Thoracic aorta (tissue), 2 donors: ENCODE measurements around the gene PHF14. TPM values are rescaled to one million over a fixed set of nuclear protein-coding genes. Genes with fewer than 3 reads are reported as not detected.

Experiments used
- ATAC-seq: fragments of 150-250 bp; one replicate; pipeline ENCODE4 v1.8.0; 2017; ENCODE audit warnings: low read depth; ENCODE audit not compliant: insufficient number of reproducible peaks, low FRiP score
- DNase-seq: peaks from one replicate; pipeline ENCODE4 v3.0.0-alpha.2; 2020; ENCODE audit warnings: low spot score
- H3K27ac ChIP-seq, 2 donors: fragments of 200-600 bp; sonication (generic); 1 replicate in 1 of 2; 2 replicates in 1 of 2; pipeline ENCODE4 v1.5.1; 2016; ENCODE audit warnings: mild to moderate bottlenecking in 2 of 2, moderate library complexity in 2 of 2
- H3K27me3 ChIP-seq: fragments of 200-600 bp; sonication (generic); replicated peaks from 2 replicates; pipeline ENCODE4 v1.6.0; 2016; ENCODE audit warnings: mild to moderate bottlenecking; ENCODE audit not compliant: insufficient read depth
- H3K36me3 ChIP-seq: fragments of 200-600 bp; sonication (generic); one replicate; pipeline ENCODE4 v1.5.1; 2016
- H3K4me1 ChIP-seq, 2 donors: fragments of 200-600 bp; sonication (generic); 1 replicate in 1 of 2; 2 replicates in 1 of 2; pipeline versions ENCODE4 v1.5.1 to v1.6.0; 2016; ENCODE audit warnings: low read depth in 2 of 2, mild to moderate bottlenecking in 1 of 2; ENCODE audit not compliant: control insufficient read depth in 1 of 2
- H3K4me3 ChIP-seq: fragments of 200-600 bp; sonication (generic); 2 replicates; pipeline ENCODE4 v1.5.1; 2016; ENCODE audit warnings: mild to moderate bottlenecking
- H3K9me3 ChIP-seq: fragments of 200-600 bp; sonication (generic); 2 replicates; pipeline ENCODE4 v1.5.1; 2016
- total RNA-seq, 2 donors: library from RNA; depleted of rRNA; stranded (reverse); fragments of >200 nt; gene quantifications; one replicate each; pipeline versions ENCODE4 v1.1.0 to v1.2.3, GENCODE V29; 2016
- TF ChIP-seq, protein P1 (sequence below): fragments of 200-600 bp; sonication (generic); IDR thresholded peaks from one replicate; pipeline ENCODE4 v1.5.1; 2019; ENCODE audit warnings: antibody characterized with exemption

PHF14 gene
- total RNA-seq, 2 donors from 2014 or later, result 26.5 to 46.1 TPM

DNA sequence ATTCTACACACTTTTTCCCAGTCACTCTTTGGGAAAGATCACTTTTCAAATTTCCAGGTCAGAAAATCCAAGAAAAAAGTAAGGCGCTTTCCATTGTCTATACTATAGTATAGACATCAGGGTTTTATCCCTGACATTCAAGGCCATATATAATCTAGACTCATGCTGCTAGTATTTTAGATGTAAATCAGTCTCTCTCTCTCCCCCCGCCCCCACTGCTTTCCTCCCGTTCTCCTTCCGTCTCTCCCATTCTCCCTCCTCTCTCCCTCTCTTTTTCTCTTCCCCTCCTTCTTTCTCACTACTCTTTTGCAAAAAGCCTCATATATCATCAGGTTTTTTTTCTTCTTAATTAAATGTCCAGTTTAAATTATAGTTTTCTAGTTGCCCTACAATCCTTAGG lies 154.8 kb downstream of the PHF14 start:
- TF ChIP-seq, protein P1, sequence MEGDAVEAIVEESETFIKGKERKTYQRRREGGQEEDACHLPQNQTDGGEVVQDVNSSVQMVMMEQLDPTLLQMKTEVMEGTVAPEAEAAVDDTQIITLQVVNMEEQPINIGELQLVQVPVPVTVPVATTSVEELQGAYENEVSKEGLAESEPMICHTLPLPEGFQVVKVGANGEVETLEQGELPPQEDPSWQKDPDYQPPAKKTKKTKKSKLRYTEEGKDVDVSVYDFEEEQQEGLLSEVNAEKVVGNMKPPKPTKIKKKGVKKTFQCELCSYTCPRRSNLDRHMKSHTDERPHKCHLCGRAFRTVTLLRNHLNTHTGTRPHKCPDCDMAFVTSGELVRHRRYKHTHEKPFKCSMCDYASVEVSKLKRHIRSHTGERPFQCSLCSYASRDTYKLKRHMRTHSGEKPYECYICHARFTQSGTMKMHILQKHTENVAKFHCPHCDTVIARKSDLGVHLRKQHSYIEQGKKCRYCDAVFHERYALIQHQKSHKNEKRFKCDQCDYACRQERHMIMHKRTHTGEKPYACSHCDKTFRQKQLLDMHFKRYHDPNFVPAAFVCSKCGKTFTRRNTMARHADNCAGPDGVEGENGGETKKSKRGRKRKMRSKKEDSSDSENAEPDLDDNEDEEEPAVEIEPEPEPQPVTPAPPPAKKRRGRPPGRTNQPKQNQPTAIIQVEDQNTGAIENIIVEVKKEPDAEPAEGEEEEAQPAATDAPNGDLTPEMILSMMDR, result no peak
- DNase-seq, result no peak

DNA sequence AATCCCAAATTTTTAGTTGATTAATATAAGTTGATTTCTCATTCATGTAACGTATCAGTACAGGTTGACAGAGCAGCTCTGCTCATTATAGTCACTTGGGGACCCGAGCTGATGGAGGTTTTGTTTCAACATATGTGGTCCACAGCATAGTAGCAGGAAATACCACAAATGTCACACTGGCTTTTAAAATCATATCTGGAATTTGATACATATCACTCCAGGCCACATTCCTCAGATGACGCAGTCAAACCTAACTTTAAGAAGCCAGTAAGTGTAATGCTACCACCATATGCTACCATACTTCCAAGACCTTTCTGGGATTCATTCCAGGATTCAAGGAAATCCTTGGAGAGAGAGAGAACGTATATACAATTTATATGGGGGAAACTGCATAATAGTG lies 156.3 kb downstream of the PHF14 start:
- Histone ChIP-seq H3K4me1 (peaks cover 11 to 12% of the 10 kb centered on the region in 2 donors), H3K27me3 (no peaks in the 10 kb centered on the region), H3K9me3 (no peaks in the 10 kb centered on the region), H3K36me3 (no peaks in the 10 kb centered on the region), H3K4me3 (no peak overlapping the region), H3K27ac (no peak overlapping the region)
- TF ChIP-seq, protein P1, result no peak
- DNase-seq (no peak), ATAC-seq (no peak)

More for the DNA sequence above, 154.8 kb downstream of the PHF14 start:
- Histone ChIP-seq H3K9me3 (no peaks in the 10 kb centered on the region), H3K4me1 (peaks cover 11 to 12% of the 10 kb centered on the region in 2 donors), H3K27ac (no peak overlapping the region), H3K36me3 (no peaks in the 10 kb centered on the region), H3K4me3 (no peak overlapping the region), H3K27me3 (no peaks in the 10 kb centered on the region)
- no peak for ATAC-seq

DNA sequence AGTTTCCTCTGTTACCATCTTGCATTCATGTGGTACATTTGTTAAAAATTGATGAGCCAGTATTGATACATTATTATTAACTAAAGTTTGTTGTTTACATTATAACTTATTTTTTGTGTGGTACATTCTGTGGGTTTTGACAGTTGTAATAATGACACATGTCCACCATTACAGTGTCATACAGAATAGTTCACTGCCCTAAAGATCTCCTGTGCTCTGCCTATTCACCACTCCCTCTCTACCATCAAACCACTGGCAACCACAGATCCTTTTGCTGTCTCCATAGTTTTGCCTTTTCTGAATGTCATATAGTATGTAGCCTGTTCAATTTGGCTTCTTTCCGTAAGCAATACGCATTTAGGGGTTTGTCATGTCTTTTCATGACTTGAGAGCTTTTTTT lies 156.9 kb downstream of the PHF14 start:
- TF ChIP-seq, protein P1, result no peak
- no peak overlapping the region for H3K27ac ChIP-seq
- H3K4me1 ChIP-seq, result peaks cover 11 to 12% of the 10 kb centered on the region in 2 donors
- no peaks in the 10 kb centered on the region for H3K36me3 ChIP-seq
- ATAC-seq (no peak), DNase-seq (no peak)
- H3K4me3 ChIP-seq, result no peak overlapping the region
- no peaks in the 10 kb centered on the region for H3K9me3 ChIP-seq
- H3K27me3 ChIP-seq, result no peaks in the 10 kb centered on the region

DNA sequence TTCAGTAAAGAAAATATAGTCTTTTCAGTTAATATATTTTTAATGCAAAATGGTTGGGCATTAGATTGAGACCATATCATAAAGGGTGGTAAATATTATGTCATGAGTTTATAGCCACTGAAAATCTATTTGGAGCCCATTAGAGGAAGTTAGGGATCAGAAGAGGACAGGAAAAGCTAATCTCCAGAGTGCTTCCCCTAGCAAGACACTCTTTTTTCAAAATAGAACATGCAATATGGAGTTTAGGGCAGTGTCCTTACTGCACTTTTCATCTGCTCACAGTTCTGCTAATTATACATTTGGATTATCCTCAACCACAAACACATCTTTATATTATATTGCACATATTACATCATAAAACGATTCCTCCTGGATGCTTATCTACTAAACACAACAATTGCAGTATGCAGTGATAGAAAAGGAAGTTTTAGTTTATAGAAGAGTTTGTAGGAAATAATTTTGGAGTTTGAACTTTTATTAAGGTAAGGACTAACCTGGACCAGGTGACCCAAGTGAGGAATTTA lies 159.8 kb downstream of the PHF14 start:
- Histone ChIP-seq H3K27me3 (no peaks in the 10 kb centered on the region), H3K27ac (no peak overlapping the region), H3K36me3 (no peaks in the 10 kb centered on the region), H3K4me1 (peaks cover 1 to 4% of the 10 kb centered on the region in 2 donors), H3K4me3 (no peak overlapping the region), H3K9me3 (no peaks in the 10 kb centered on the region)
- ATAC-seq (no peak), DNase-seq (no peak)
- TF ChIP-seq, protein P1, result no peak

DNA sequence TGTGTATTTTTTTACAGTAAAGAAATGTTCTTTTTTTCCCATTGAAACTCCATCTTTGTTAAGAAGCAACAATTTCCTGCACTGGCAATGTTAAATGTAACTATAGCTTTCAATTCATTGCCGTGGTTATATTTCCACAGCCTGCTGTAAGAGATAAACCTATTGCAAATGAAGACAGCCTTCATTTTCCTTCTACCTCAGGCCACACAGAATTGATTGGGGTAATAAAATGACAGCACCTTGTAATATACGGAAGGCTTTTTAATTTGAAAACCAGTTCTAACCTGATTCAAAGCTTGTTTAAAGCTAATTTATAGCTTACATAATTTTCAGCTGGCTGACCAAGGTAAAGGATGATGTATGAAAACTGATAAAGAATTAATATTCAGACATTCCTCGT lies 161.9 kb downstream of the PHF14 start:
- TF ChIP-seq, protein P1, result no peak
- Histone ChIP-seq H3K9me3 (no peaks in the 10 kb centered on the region), H3K4me1 (no peaks in the 10 kb centered on the region), H3K27me3 (no peaks in the 10 kb centered on the region), H3K27ac (no peak overlapping the region), H3K36me3 (no peaks in the 10 kb centered on the region), H3K4me3 (no peak overlapping the region)
- ATAC-seq (no peak), DNase-seq (no peak)
